Cardiac fibroblast (primary cell): Measurements from ENCODE around the gene IL2RA.
"Not testable (repeated sequence)": the region's sequence is repeated elsewhere in the genome, so short reads cannot be mapped to it uniquely, and the experiment has no call there.

Source experiments
- DNase-seq, 2 donors: peaks; one replicate each; pipeline versions ENCODE4 v3.0.0 to v3.0.0-alpha.2; 2010; ENCODE audit warnings: low read depth in 2 of 2
- H3K4me3 ChIP-seq, 2 donors: replicated peaks in 1 of 2; 1 replicate in 1 of 2; 2 replicates in 1 of 2; pipeline ENCODE4 v1.5.1; 2011; ENCODE audit warnings: low read depth in 2 of 2, low read length in 2 of 2, mild to moderate bottlenecking in 2 of 2, moderate library complexity in 1 of 2
- CTCF ChIP-seq: IDR thresholded peaks from one replicate; pipeline ENCODE4 v1.5.1; 2011; ENCODE audit warnings: low read depth, mild to moderate bottlenecking, low read length, inconsistent platforms

IL2RA gene

GRCh38 chr10:6062101-6062771 is at the start of gene IL2RA:
Gene IL2RA (minus strand): TSS chr10:6062367. CDS start chr10:6062151, 216 bp downstream.
- no peak for DNase-seq
- no peak within 1 kb of the TSS for H3K4me3 ChIP-seq
- TF ChIP-seq CTCF, result no peak

- no peak for DNase-seq
- no peak overlapping the region for H3K4me3 ChIP-seq
- no peak for TF ChIP-seq CTCF
Observed at GRCh38 chr10:6110136-6110535, 48.0 kb upstream of the IL2RA start.

- no peak overlapping the region for H3K4me3 ChIP-seq
- TF ChIP-seq CTCF, result no peak
- DNase-seq, result no peak
Observed at GRCh38 chr10:6109444-6109775, 47.2 kb upstream of the IL2RA start.

GRCh38 chr10:6108631-6109443 is 46.7 kb upstream of the IL2RA start:
- H3K4me3 ChIP-seq, result no peak overlapping the region
- DNase-seq, result peak; percentile 57 to 74
- TF ChIP-seq CTCF, result peak; percentile 55

GRCh38 chr10:6108072-6108471 is 45.9 kb upstream of the IL2RA start:
- TF ChIP-seq CTCF, result no peak
- DNase-seq, result no peak

GRCh38 chr10:6107616-6108015 is 45.4 kb upstream of the IL2RA start:
- H3K4me3 ChIP-seq, DNase-seq: not testable (repeated sequence)

More at GRCh38 chr10:6108072-6108471, 45.9 kb upstream of the IL2RA start:
- H3K4me3 ChIP-seq, result no peak overlapping the region

GRCh38 chr10:6103591-6103990 is 41.4 kb upstream of the IL2RA start:
- TF ChIP-seq CTCF, result no peak

More at GRCh38 chr10:6103591-6103990, 41.4 kb upstream of the IL2RA start:
- DNase-seq, result no peak
- H3K4me3 ChIP-seq, result no peak overlapping the region
